GM12878 (cell line): ENCODE data around the gene BGLAP.

ENCODE experiments used
- ATF7 ChIP-seq: fragments of 450-650 bp; IDR thresholded peaks from 2 replicates; pipeline ENCODE4 v1.6.1; 2016; ENCODE audit warnings: low read depth, mild to moderate bottlenecking
- CREB1 ChIP-seq: IDR thresholded peaks from 2 replicates; pipeline ENCODE4 v1.6.1; 2012; ENCODE audit warnings: low read depth, mild to moderate bottlenecking, inconsistent platforms
- CTCF ChIP-seq, 3 experiments: IDR thresholded peaks in 2 of 3; conservative IDR thresholded peaks in 1 of 3; 2 replicates each; pipeline ENCODE4 v1.5.1; 2011; ENCODE audit warnings: low read depth in 3 of 3, low read length in 3 of 3, mild to moderate bottlenecking in 3 of 3, control low read depth in 2 of 3, moderate library complexity in 2 of 3, inconsistent platforms in 1 of 3, mixed read lengths in 1 of 3; ENCODE audit not compliant: control insufficient read depth in 2 of 3, insufficient read depth in 1 of 3; ENCODE audit errors: extremely low read depth in 1 of 3
- NRF1 ChIP-seq: conservative IDR thresholded peaks from 2 replicates; pipeline ENCODE4 v1.6.1; 2011; ENCODE audit warnings: mild to moderate bottlenecking, low read depth, low read length, improper control_type of control experiment
- POLR2A ChIP-seq: IDR thresholded peaks from 2 replicates; pipeline ENCODE4 v1.6.1; 2011; ENCODE audit warnings: low read depth, mild to moderate bottlenecking, low read length
- POLR2AphosphoS5 ChIP-seq: IDR thresholded peaks from 2 replicates; pipeline ENCODE4 v1.6.1; 2011; ENCODE audit warnings: mild to moderate bottlenecking, low read length, inconsistent platforms
- REST ChIP-seq: IDR thresholded peaks from 2 replicates; pipeline ENCODE4 v1.6.1; 2012; ENCODE audit warnings: mild to moderate bottlenecking, low read depth, low read length
- USF2 ChIP-seq: IDR thresholded peaks from 2 replicates; pipeline ENCODE4 v1.6.1; 2011; ENCODE audit warnings: low read depth, low read length, improper control_type of control experiment, borderline replicate concordance
- ZNF274 ChIP-seq: IDR thresholded peaks from one replicate; pipeline ENCODE4 v1.8.0; 2011; ENCODE audit not compliant: insufficient read length, insufficient read depth

- TF ChIP-seq REST, result no peak
- no peak for TF ChIP-seq POLR2A
- no peak for TF ChIP-seq CREB1
- TF ChIP-seq NRF1, result no peak
- no peak for TF ChIP-seq USF2
- TF ChIP-seq CTCF (IDR thresholded peaks at IDR 0.05 in 2 of 3, conservative IDR thresholded peaks at IDR 0.05 in 1 of 3; ENCODE audit: control insufficient read depth in 2 of 3, extremely low read depth in 1 of 3, insufficient read depth in 1 of 3, low read depth in 3 of 3, low read length in 3 of 3), result no peak
- TF ChIP-seq ATF7, result no peak
- TF ChIP-seq ZNF274, result no peak
- TF ChIP-seq POLR2AphosphoS5, result no peak
These were observed 37.9 kb downstream of the BGLAP start for GRCh38 chr1:156279837-156280236.
